IMR-90 (cell line): ENCODE data around the gene TRPC4AP. TPM values are rescaled to one million over a fixed set of nuclear protein-coding genes. Genes with fewer than 3 reads are reported as not detected.

ENCODE experiments used
- ATAC-seq: fragments of 200-7000 bp; cut with Tn5 transposase; 2 replicates; pipeline ENCODE4 v1.9.1; 2020; ENCODE audit warnings: low read depth, mild to moderate bottlenecking, moderate library complexity
- BruUV-seq: library from RNA; stranded (reverse); fragments of 400-500 nt; replicated peaks from 2 replicates; lab custom pipeline; 2021; lab: Mats Ljungman, UMichigan
- CTCF ChIA-PET: fragments of 300-600 bp; formaldehyde crosslinking; extraction: SDS; loops from one replicate; lab custom pipeline; 2021; ENCODE audit warnings: antibody characterized with exemption; lab: Yijun Ruan, JAX
- POLR2A ChIA-PET: fragments of 300-600 bp; sonication (Branson Sonifier 250); formaldehyde crosslinking; loops from one replicate; lab custom pipeline; 2022; ENCODE audit warnings: antibody characterized with exemption; ENCODE audit not compliant: unreplicated experiment; lab: Charles Lee
- DNase-seq: peaks from one replicate; pipeline ENCODE4 v3.0.0; 2013
- H2AFZ ChIP-seq: replicated peaks from 2 replicates; pipeline ENCODE3; 2013; ENCODE audit warnings: low read length, mild to moderate bottlenecking; ENCODE audit not compliant: poor library complexity
- H2AK5ac ChIP-seq: 2 replicates; pipeline ENCODE4 v1.6.1; 2013; ENCODE audit warnings: low read depth, low read length, inconsistent platforms
- H2AK9ac ChIP-seq: replicated peaks from 2 replicates; pipeline ENCODE3; 2013; ENCODE audit warnings: mild to moderate bottlenecking, low read depth, low read length, moderate library complexity; ENCODE audit not compliant: poor library complexity
- H2BK120ac ChIP-seq: 2 replicates; pipeline ENCODE4 v1.6.1; 2013; ENCODE audit warnings: low read depth, low read length, inconsistent platforms
- H2BK15ac ChIP-seq: 3 replicates; pipeline ENCODE4 v1.6.1; 2013; ENCODE audit warnings: low read depth, low read length, inconsistent platforms
- H2BK20ac ChIP-seq: 2 replicates; pipeline ENCODE4 v1.6.1; 2013; ENCODE audit warnings: low read depth, mild to moderate bottlenecking, inconsistent platforms, low read length, moderate library complexity
- H2BK5ac ChIP-seq: 2 replicates; pipeline ENCODE4 v1.6.1; 2013; ENCODE audit warnings: mild to moderate bottlenecking, low read depth, low read length, inconsistent platforms; ENCODE audit not compliant: poor library complexity, severe bottlenecking
- H3K14ac ChIP-seq: replicated peaks from 2 replicates; pipeline ENCODE4 v1.6.1; 2013; ENCODE audit warnings: low read depth, low read length, inconsistent platforms
- H3K18ac ChIP-seq: 2 replicates; pipeline ENCODE4 v1.6.1; 2013; ENCODE audit warnings: low read depth, low read length, control low read depth
- H3K23ac ChIP-seq: 2 replicates; pipeline ENCODE4 v1.6.1; 2013; ENCODE audit warnings: low read depth, low read length, inconsistent platforms
- H3K27ac ChIP-seq: 2 replicates; pipeline ENCODE4 v1.5.1; 2013; ENCODE audit warnings: mild to moderate bottlenecking, control low read depth, low read length; ENCODE audit not compliant: insufficient read depth
- H3K27me3 ChIP-seq: 2 replicates; pipeline ENCODE4 v1.6.1; 2013; ENCODE audit warnings: low read length; ENCODE audit not compliant: control insufficient read depth, insufficient read depth
- H3K36me3 ChIP-seq: 2 replicates; pipeline ENCODE4 v1.6.1; 2013; ENCODE audit warnings: low read length, mixed read lengths; ENCODE audit not compliant: control insufficient read depth, insufficient read depth
- H3K4ac ChIP-seq: 2 replicates; pipeline ENCODE4 v1.6.1; 2013; ENCODE audit warnings: low read depth, low read length, inconsistent platforms
- H3K4me1 ChIP-seq: 2 replicates; pipeline ENCODE4 v1.6.1; 2013; ENCODE audit warnings: low read length, mixed read lengths; ENCODE audit not compliant: control insufficient read depth, insufficient read depth
- H3K4me2 ChIP-seq: 2 replicates; pipeline ENCODE4 v1.6.1; 2013; ENCODE audit warnings: low read depth, mild to moderate bottlenecking, control low read depth, low read length, moderate library complexity
- H3K4me3 ChIP-seq: 2 replicates; pipeline ENCODE4 v1.5.1; 2013; ENCODE audit warnings: low read depth, mild to moderate bottlenecking, control low read depth, low read length, moderate library complexity; ENCODE audit not compliant: insufficient read depth
- H3K56ac ChIP-seq: 2 replicates; pipeline ENCODE4 v1.6.1; 2013; ENCODE audit warnings: low read length, inconsistent platforms; ENCODE audit not compliant: insufficient read depth; ENCODE audit errors: extremely low read depth
- H3K79me1 ChIP-seq, 2 experiments: 2 replicates each; pipeline ENCODE4 v1.6.1; 2013; ENCODE audit warnings: low read length in 2 of 2, inconsistent platforms in 1 of 2, low read depth in 1 of 2
- H3K9ac ChIP-seq: 2 replicates; pipeline ENCODE4 v1.6.1; 2013; ENCODE audit warnings: low read depth, low read length, control low read depth
- H3K9me1 ChIP-seq: 2 replicates; pipeline ENCODE4 v1.6.1; 2013; ENCODE audit warnings: low read length, inconsistent platforms; ENCODE audit not compliant: insufficient read depth
- H3K9me3 ChIP-seq: 2 replicates; pipeline ENCODE4 v1.6.1; 2013; ENCODE audit warnings: low read length; ENCODE audit not compliant: control insufficient read depth, insufficient read depth
- H4K20me1 ChIP-seq: 2 replicates; pipeline ENCODE4 v1.6.1; 2013; ENCODE audit warnings: low read length, inconsistent platforms; ENCODE audit not compliant: insufficient read depth
- H4K5ac ChIP-seq: 2 replicates; pipeline ENCODE4 v1.6.1; 2013; ENCODE audit warnings: mild to moderate bottlenecking, low read depth, low read length, control low read depth
- H4K8ac ChIP-seq, 2 experiments: 2 replicates each; pipeline ENCODE4 v1.6.1; 2013; ENCODE audit warnings: low read depth in 2 of 2, low read length in 2 of 2, control low read depth in 1 of 2, inconsistent platforms in 1 of 2
- H4K91ac ChIP-seq: 2 replicates; pipeline ENCODE4 v1.6.1; 2013; ENCODE audit warnings: low read depth, low read length, inconsistent platforms; ENCODE audit not compliant: insufficient read depth
- BHLHE40 ChIP-seq: fragments of 150-350 bp; IDR thresholded peaks from 2 replicates; pipeline ENCODE4 v1.6.1; 2016; ENCODE audit warnings: mild to moderate bottlenecking, low read depth, low read length
- CEBPB ChIP-seq: IDR thresholded peaks from 2 replicates; pipeline ENCODE4 v1.6.1; 2012; ENCODE audit warnings: low read depth, low read length, improper control_type of control experiment
- MAFK ChIP-seq: IDR thresholded peaks from 2 replicates; pipeline ENCODE4 v1.6.1; 2012; ENCODE audit warnings: low read depth, low read length, improper control_type of control experiment
- MAZ ChIP-seq: IDR thresholded peaks from 2 replicates; pipeline ENCODE4 v1.6.1; 2012; ENCODE audit warnings: low read depth, mild to moderate bottlenecking, low read length, improper control_type of control experiment, moderate library complexity, borderline replicate concordance
- NFE2L2 ChIP-seq: fragments of 150-350 bp; IDR thresholded peaks from 2 replicates; pipeline ENCODE4 v1.6.1; 2016; ENCODE audit warnings: low read depth, mild to moderate bottlenecking, low read length
- POLR2A ChIP-seq: IDR thresholded peaks from 2 replicates; pipeline ENCODE4 v1.6.1; 2012; ENCODE audit warnings: mild to moderate bottlenecking, low read depth, low read length
- RAD21 ChIP-seq: IDR thresholded peaks from 2 replicates; pipeline ENCODE4 v1.6.1; 2012; ENCODE audit warnings: low read length, improper control_type of control experiment
- WGBS, 2 experiments: methylation state at CpG; one replicate each; pipeline versions ENCODE4 v1.1.5 to v1.1.7; 2013; ENCODE audit warnings: missing lambda C conversion rate in 2 of 2; ENCODE audit not compliant: insufficient read length in 1 of 2; ENCODE audit errors: extremely low coverage in 2 of 2; 5-methylcytosine and 5-hydroxymethylcytosine counted together
- dilution Hi-C: fragments of 300-500 bp; cut with HindIII; formaldehyde crosslinking; loops from one replicate; pipeline ENCODE4 v1.14.3; 2018; ENCODE audit warnings: low sequenced_read_pairs; ENCODE audit not compliant: unreplicated experiment
- in situ Hi-C: fragments of 300-500 bp; cut with MboI; formaldehyde crosslinking; loops from 3 replicates; pipeline ENCODE4 v1.14.3; 2019; ENCODE audit warnings: low sequenced_read_pairs, inconsistent platforms, mixed read lengths
- intact Hi-C: fragments of 100-400 bp; cut with micrococcal nuclease; formaldehyde crosslinking; loops from 2 replicates; pipeline ENCODE4 v1.10.0; 2022
- polyA plus RNA-seq, 3 experiments: library from polyadenylated mRNA; depleted of rRNA; stranded (reverse); fragments of >200 nt; gene quantifications; 2 replicates each; pipeline ENCODE4 v1.2.3, GENCODE V29; 2012; ENCODE audit warnings: low replicate concordance in 1 of 3
- total RNA-seq: library from RNA; depleted of rRNA; stranded (reverse); fragments of >200 nt; gene quantifications from 2 replicates; pipeline ENCODE4 v1.2.3, GENCODE V29; 2012
- TF ChIP-seq, protein P1 (sequence below): conservative IDR thresholded peaks from 2 replicates; pipeline ENCODE4 v1.5.1; 2012; ENCODE audit warnings: mild to moderate bottlenecking, low read depth, low read length, improper control_type of control experiment
- TF ChIP-seq, protein P2 (sequence below): fragments of 150-350 bp; IDR thresholded peaks from 2 replicates; pipeline ENCODE4 v1.6.1; 2016; ENCODE audit warnings: low read depth, mild to moderate bottlenecking, low read length, moderate library complexity, borderline replicate concordance

The TRPC4AP gene
- total and polyA plus RNA-seq, 2 of the 4 experiments (the other 2 are of a cell fraction), result 41.0 to 81.0 TPM

DNA sequence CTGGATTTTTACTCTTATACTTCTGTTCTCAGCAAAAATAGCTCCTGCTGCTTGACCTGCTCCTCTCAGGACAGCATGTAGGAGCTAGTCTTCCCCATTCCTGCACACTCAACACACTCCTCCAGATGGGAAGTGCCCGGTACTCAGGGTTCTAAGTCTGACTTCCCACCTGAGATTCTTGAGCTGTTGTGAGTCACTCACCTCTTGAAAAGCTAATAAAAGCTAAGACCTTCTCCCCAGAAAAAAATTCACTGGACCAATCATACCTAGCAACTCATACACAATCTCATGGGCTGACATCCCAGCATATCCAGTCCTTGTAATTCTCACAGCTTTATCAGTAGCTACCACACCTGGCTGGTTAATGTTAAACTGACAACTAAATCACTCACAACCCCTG is 53.5 kb downstream of the TRPC4AP start:
- Histone ChIP-seq H2BK15ac (no peak overlapping the region), H2AFZ (no peak overlapping the region), H3K79me1 (peaks cover 31 to 65% of the 10 kb centered on the region in 2 experiments), H2AK9ac (no peak overlapping the region), H3K36me3 (peaks cover 36% of the 10 kb centered on the region), H4K8ac (no peak overlapping the region; a peak in 1 of 4 replicates), H3K9ac (no peak overlapping the region), H4K20me1 (peaks cover 12% of the 10 kb centered on the region; the same call in 1 of the 2 replicates), H3K4me3 (no peak overlapping the region), H3K27me3 (no peaks in the 10 kb centered on the region), H2AK5ac (no peak overlapping the region), H3K9me3 (no peaks in the 10 kb centered on the region), H3K23ac (no peak overlapping the region), H2BK5ac (no peak overlapping the region), H2BK20ac (no peak overlapping the region), H3K4me2 (no peak overlapping the region), H3K27ac (no peak overlapping the region), H3K4ac (no peak overlapping the region), H4K91ac (no peak overlapping the region), H3K4me1 (peaks cover 4% of the 10 kb centered on the region; the same call in 1 of the 2 replicates), H3K56ac (no peak overlapping the region), H3K9me1 (peaks cover 14% of the 10 kb centered on the region), H4K5ac (peak overlapping the region; percentile 51; the same call in 1 of the 2 replicates), H3K14ac (no peak overlapping the region), H2BK120ac (no peak overlapping the region), H3K18ac (no peak overlapping the region)
- ChIA-PET CTCF (interaction anchor here (0.6 to 1.0 kb wide), 2 partner anchors 53 to 784 kb away, joined by 3 read pairs; partner anchors contain the start of gene TRPC4AP), POLR2A (no interaction called here)
- BruUV-seq, result no TSS peak
- TF ChIP-seq MAFK, result no peak
- no peak for TF ChIP-seq RAD21
- TF ChIP-seq MAZ, result no peak
- TF ChIP-seq, protein P1, sequence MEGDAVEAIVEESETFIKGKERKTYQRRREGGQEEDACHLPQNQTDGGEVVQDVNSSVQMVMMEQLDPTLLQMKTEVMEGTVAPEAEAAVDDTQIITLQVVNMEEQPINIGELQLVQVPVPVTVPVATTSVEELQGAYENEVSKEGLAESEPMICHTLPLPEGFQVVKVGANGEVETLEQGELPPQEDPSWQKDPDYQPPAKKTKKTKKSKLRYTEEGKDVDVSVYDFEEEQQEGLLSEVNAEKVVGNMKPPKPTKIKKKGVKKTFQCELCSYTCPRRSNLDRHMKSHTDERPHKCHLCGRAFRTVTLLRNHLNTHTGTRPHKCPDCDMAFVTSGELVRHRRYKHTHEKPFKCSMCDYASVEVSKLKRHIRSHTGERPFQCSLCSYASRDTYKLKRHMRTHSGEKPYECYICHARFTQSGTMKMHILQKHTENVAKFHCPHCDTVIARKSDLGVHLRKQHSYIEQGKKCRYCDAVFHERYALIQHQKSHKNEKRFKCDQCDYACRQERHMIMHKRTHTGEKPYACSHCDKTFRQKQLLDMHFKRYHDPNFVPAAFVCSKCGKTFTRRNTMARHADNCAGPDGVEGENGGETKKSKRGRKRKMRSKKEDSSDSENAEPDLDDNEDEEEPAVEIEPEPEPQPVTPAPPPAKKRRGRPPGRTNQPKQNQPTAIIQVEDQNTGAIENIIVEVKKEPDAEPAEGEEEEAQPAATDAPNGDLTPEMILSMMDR, result no peak
- TF ChIP-seq POLR2A, result no peak
- no peak for TF ChIP-seq BHLHE40
- no peak for TF ChIP-seq NFE2L2
- TF ChIP-seq CEBPB, result no peak
- TF ChIP-seq, protein P2, sequence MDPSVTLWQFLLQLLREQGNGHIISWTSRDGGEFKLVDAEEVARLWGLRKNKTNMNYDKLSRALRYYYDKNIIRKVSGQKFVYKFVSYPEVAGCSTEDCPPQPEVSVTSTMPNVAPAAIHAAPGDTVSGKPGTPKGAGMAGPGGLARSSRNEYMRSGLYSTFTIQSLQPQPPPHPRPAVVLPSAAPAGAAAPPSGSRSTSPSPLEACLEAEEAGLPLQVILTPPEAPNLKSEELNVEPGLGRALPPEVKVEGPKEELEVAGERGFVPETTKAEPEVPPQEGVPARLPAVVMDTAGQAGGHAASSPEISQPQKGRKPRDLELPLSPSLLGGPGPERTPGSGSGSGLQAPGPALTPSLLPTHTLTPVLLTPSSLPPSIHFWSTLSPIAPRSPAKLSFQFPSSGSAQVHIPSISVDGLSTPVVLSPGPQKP, result no peak
- no CpG with 5 or more reads among the region's 1 CpG for WGBS, 2 experiments
- in situ Hi-C loops (no loop called here), intact Hi-C loops (no loop called here), dilution Hi-C loops (no loop called here)
- ATAC-seq (no peak), DNase-seq (no peak)
